Fibroblast of lung (primary cell): ENCODE results near the gene ST6GALNAC4. TPM values are rescaled to one million over a fixed set of nuclear protein-coding genes. Genes with fewer than 3 reads are reported as not detected.

ENCODE experiments used
- DNase-seq, 2 donors: peaks; one replicate each; pipeline versions ENCODE4 v3.0.0 to v3.0.0-alpha.2; 2010; ENCODE audit warnings: low read depth in 2 of 2
- H2AFZ ChIP-seq: 2 replicates; pipeline ENCODE4 v1.5.1; 2012; ENCODE audit warnings: low read length, control low read depth, inconsistent platforms
- H3K27ac ChIP-seq: 2 replicates; pipeline ENCODE4 v1.5.1; 2011; ENCODE audit warnings: low read length, control low read depth; ENCODE audit not compliant: insufficient read depth
- H3K27me3 ChIP-seq: 2 replicates; pipeline ENCODE4 v1.5.1; 2011; ENCODE audit warnings: mild to moderate bottlenecking, low read length; ENCODE audit not compliant: control insufficient read depth, insufficient read depth
- H3K36me3 ChIP-seq: 2 replicates; pipeline ENCODE4 v1.5.1; 2011; ENCODE audit warnings: low read length; ENCODE audit not compliant: control insufficient read depth, insufficient read depth
- H3K4me1 ChIP-seq: 2 replicates; pipeline ENCODE4 v1.5.1; 2011; ENCODE audit warnings: low read length; ENCODE audit not compliant: control insufficient read depth, insufficient read depth; ENCODE audit errors: extremely low read depth
- H3K4me2 ChIP-seq: 2 replicates; pipeline ENCODE4 v1.5.1; 2011; ENCODE audit warnings: low read length, control low read depth; ENCODE audit not compliant: insufficient read depth; ENCODE audit errors: extremely low read depth
- H3K4me3 ChIP-seq, 4 experiments: fragments of 200-600 bp in 1 of 4; sonication (generic) in 1 of 4; replicated peaks in 1 of 4; 2 replicates each; pipeline ENCODE4 v1.5.1; 2011 to 2016; ENCODE audit warnings: low read length in 4 of 4, low read depth in 3 of 4, mild to moderate bottlenecking in 3 of 4, control low read depth in 2 of 4, inconsistent platforms in 1 of 4, mixed read lengths in 1 of 4; ENCODE audit not compliant: insufficient read depth in 1 of 4; ENCODE audit errors: control extremely low read depth in 1 of 4
- H3K79me2 ChIP-seq: 2 replicates; pipeline ENCODE4 v1.5.1; 2012; ENCODE audit warnings: mild to moderate bottlenecking, low read length, inconsistent platforms; ENCODE audit not compliant: control insufficient read depth, insufficient read depth
- H3K9ac ChIP-seq: 2 replicates; pipeline ENCODE4 v1.5.1; 2011; ENCODE audit warnings: mild to moderate bottlenecking, low read length, control low read depth; ENCODE audit not compliant: insufficient read depth
- H3K9me3 ChIP-seq: 2 replicates; pipeline ENCODE4 v1.5.1; 2012; ENCODE audit warnings: low read depth, low read length; ENCODE audit not compliant: control insufficient read depth, insufficient read depth
- H4K20me1 ChIP-seq: 2 replicates; pipeline ENCODE4 v1.5.1; 2011; ENCODE audit warnings: low read length; ENCODE audit not compliant: control insufficient read depth, insufficient read depth; ENCODE audit errors: extremely low read depth
- EZH2 ChIP-seq: IDR thresholded peaks from 2 replicates; pipeline ENCODE4 v1.5.1; 2012; ENCODE audit warnings: low read length, control low read depth, mild to moderate bottlenecking; ENCODE audit errors: missing control alignments
- polyA plus RNA-seq, 2 donors: library from polyadenylated mRNA; depleted of rRNA in 1 of 2; stranded (reverse) in 1 of 2; unstranded in 1 of 2; fragments of >200 nt; gene quantifications; 2 replicates each; pipeline ENCODE4 v1.2.1, GENCODE V29; 2011 to 2012; ENCODE audit warnings: missing spikeins in 1 of 2
- total RNA-seq: library from RNA; depleted of rRNA; stranded (reverse); fragments of >200 nt; gene quantifications from 2 replicates; pipeline ENCODE4 v1.2.1, GENCODE V29; 2014
- TF ChIP-seq, protein P1 (sequence below), 2 donors: IDR thresholded peaks in 1 of 2; conservative IDR thresholded peaks in 1 of 2; 1 replicate in 1 of 2; 2 replicates in 1 of 2; pipeline ENCODE4 v1.5.1; 2011 to 2012; ENCODE audit warnings: low read length in 2 of 2, control low read depth in 1 of 2, inconsistent platforms in 1 of 2, low read depth in 1 of 2, mild to moderate bottlenecking in 1 of 2

Gene ST6GALNAC4
- total and polyA plus RNA-seq, 2 donors (not counting 1 experiment from before 2014, with no cell fraction given) = 16.4 to 28.1 TPM

GRCh38 chr9:127934986-127935385 lies 18.1 kb upstream of the ST6GALNAC4 start:
- no peak for DNase-seq
- peaks cover 25% of the 10 kb centered on the region for H3K4me1 ChIP-seq
- H2AFZ ChIP-seq = no peak overlapping the region
- TF ChIP-seq EZH2 = no peak
- TF ChIP-seq, protein P1, sequence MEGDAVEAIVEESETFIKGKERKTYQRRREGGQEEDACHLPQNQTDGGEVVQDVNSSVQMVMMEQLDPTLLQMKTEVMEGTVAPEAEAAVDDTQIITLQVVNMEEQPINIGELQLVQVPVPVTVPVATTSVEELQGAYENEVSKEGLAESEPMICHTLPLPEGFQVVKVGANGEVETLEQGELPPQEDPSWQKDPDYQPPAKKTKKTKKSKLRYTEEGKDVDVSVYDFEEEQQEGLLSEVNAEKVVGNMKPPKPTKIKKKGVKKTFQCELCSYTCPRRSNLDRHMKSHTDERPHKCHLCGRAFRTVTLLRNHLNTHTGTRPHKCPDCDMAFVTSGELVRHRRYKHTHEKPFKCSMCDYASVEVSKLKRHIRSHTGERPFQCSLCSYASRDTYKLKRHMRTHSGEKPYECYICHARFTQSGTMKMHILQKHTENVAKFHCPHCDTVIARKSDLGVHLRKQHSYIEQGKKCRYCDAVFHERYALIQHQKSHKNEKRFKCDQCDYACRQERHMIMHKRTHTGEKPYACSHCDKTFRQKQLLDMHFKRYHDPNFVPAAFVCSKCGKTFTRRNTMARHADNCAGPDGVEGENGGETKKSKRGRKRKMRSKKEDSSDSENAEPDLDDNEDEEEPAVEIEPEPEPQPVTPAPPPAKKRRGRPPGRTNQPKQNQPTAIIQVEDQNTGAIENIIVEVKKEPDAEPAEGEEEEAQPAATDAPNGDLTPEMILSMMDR (conservative IDR thresholded peaks at IDR 0.05 in 1 of 2, IDR thresholded peaks at IDR 0.05 in 1 of 2; ENCODE audit: low read depth in 1 of 2, low read length in 2 of 2) = no peak
- H3K9me3 ChIP-seq = no peaks in the 10 kb centered on the region
- no peak overlapping the region for H3K4me2 ChIP-seq
- peaks cover 30% of the 10 kb centered on the region for H3K79me2 ChIP-seq
- H3K4me3 ChIP-seq = no peak overlapping the region
- no peak overlapping the region for H3K9ac ChIP-seq
- H3K36me3 ChIP-seq = peaks cover 5% of the 10 kb centered on the region
- H3K27ac ChIP-seq = no peak overlapping the region
- H3K27me3 ChIP-seq = no peaks in the 10 kb centered on the region
- H4K20me1 ChIP-seq = no peaks in the 10 kb centered on the region

GRCh38 chr9:127934248-127934647 lies 17.4 kb upstream of the ST6GALNAC4 start:
- Histone ChIP-seq H3K9me3 (no peaks in the 10 kb centered on the region), H2AFZ (no peak overlapping the region), H3K4me1 (peaks cover 25% of the 10 kb centered on the region), H3K27ac (no peak overlapping the region), H3K4me2 (no peak overlapping the region), H3K36me3 (peaks cover 5% of the 10 kb centered on the region), H3K79me2 (peaks cover 30% of the 10 kb centered on the region), H4K20me1 (no peaks in the 10 kb centered on the region), H3K27me3 (no peaks in the 10 kb centered on the region), H3K4me3 (no peak overlapping the region), H3K9ac (no peak overlapping the region)
- DNase-seq = no peak
- TF ChIP-seq, protein P1 (conservative IDR thresholded peaks at IDR 0.05 in 1 of 2, IDR thresholded peaks at IDR 0.05 in 1 of 2; ENCODE audit: low read depth in 1 of 2, low read length in 2 of 2) = no peak
- TF ChIP-seq EZH2 = no peak

DNA sequence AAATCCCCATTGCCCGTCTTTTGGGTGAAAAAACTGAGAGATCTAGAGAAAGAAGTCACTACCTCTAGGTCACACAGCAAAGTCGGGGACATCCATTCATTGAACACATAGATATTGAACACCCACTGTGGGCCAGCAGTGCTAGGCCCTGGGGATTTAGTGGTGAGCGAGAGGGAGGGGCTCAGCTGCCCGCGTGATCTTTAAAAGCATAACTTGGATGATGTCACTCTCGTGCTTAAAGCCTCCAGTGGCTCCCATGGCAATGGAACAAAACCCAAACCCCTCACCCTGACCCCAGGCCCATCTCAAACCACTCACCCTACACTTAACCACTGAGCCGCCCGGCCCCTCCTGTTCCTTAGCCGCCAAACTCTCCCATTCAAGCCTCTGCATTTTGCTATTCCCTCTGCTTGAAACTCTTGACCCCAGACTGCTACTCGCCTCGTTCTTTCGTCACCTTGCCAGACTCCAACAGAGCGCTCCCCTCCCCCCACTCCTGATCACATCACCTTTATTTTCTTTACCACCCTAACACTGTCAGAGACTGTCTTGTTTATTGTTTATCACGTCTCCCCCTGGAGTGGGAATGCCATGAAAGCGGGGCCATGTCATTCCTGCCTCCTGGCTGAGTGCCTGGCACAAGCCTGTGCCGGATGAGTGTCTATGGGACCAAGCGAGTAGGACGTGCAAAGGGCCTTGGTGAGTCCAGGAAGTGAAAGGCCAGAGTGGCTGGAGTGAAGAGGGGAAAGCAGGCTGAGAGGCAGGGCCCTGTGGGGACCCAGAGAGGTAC lies 14.4 kb upstream of the ST6GALNAC4 start:
- H3K9me3 ChIP-seq = no peaks in the 10 kb centered on the region
- no peaks in the 10 kb centered on the region for H3K27me3 ChIP-seq
- H3K9ac ChIP-seq = peak overlapping the region; percentile 63
- H3K4me3 ChIP-seq = peak overlapping the region; percentile 42 to 60 (median 54)
- H3K4me2 ChIP-seq = peak overlapping the region; percentile 20
- H2AFZ ChIP-seq = no peak overlapping the region
- peaks cover 19% of the 10 kb centered on the region for H3K79me2 ChIP-seq
- peaks cover 26% of the 10 kb centered on the region for H3K4me1 ChIP-seq
- peak overlapping the region; percentile 83 for H3K27ac ChIP-seq
- no peaks in the 10 kb centered on the region for H4K20me1 ChIP-seq
- peak; percentile 74 to 79 for DNase-seq
- H3K36me3 ChIP-seq = peaks cover 3% of the 10 kb centered on the region
- TF ChIP-seq, protein P1 (conservative IDR thresholded peaks at IDR 0.05 in 1 of 2, IDR thresholded peaks at IDR 0.05 in 1 of 2; ENCODE audit: low read depth in 1 of 2, low read length in 2 of 2) = no peak
- TF ChIP-seq EZH2 = no peak
